GM20000 (cell line): ENCODE measurements around the gene RBPJL.

Experiments used
- DNase-seq: peaks from one replicate; pipeline ENCODE4 v3.0.0; 2012; ENCODE audit warnings: low spot score
- TF ChIP-seq, protein P1 (sequence below): IDR thresholded peaks from 2 replicates; pipeline ENCODE4 v1.5.1; 2012; ENCODE audit warnings: mild to moderate bottlenecking, control low read depth; ENCODE audit errors: extremely low read depth, missing control alignments

The RBPJL gene

DNA sequence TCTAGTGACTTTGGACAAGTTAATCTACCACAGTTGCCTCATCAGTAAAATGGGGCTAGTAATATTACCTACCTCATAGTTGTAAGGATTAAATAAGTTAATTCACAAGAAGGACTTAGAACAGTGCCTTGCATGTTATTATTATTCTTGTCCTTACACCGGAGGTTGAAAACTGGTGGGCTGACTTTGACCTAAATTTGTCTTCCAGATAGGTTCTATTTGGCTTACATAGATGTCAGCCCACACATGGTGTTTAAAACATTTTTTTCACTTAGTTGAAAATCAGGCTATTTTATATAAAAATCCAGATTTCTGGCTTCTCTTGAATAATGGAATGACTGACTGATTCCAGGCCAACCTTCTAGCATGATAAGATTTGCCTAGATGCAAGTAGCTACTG lies 59.6 kb downstream of the RBPJL start:
- no peak for DNase-seq

GRCh38 chr20:45366631-45367030 lies 60.0 kb downstream of the RBPJL start:
- TF ChIP-seq, protein P1, sequence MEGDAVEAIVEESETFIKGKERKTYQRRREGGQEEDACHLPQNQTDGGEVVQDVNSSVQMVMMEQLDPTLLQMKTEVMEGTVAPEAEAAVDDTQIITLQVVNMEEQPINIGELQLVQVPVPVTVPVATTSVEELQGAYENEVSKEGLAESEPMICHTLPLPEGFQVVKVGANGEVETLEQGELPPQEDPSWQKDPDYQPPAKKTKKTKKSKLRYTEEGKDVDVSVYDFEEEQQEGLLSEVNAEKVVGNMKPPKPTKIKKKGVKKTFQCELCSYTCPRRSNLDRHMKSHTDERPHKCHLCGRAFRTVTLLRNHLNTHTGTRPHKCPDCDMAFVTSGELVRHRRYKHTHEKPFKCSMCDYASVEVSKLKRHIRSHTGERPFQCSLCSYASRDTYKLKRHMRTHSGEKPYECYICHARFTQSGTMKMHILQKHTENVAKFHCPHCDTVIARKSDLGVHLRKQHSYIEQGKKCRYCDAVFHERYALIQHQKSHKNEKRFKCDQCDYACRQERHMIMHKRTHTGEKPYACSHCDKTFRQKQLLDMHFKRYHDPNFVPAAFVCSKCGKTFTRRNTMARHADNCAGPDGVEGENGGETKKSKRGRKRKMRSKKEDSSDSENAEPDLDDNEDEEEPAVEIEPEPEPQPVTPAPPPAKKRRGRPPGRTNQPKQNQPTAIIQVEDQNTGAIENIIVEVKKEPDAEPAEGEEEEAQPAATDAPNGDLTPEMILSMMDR = no peak
- DNase-seq = no peak

More for the DNA sequence above, 59.6 kb downstream of the RBPJL start:
- TF ChIP-seq, protein P1 = no peak

- DNase-seq = no peak
- TF ChIP-seq, protein P1 = no peak
These were observed 60.5 kb downstream of the RBPJL start for GRCh38 chr20:45367126-45367525.
